ENCODE data around the gene KSR1. TPM values are rescaled to one million over a fixed set of nuclear protein-coding genes. Genes with fewer than 3 reads are reported as not detected.
"Not testable (repeated sequence)": the region's sequence is repeated elsewhere in the genome, so short reads cannot be mapped to it uniquely, and the experiment has no call there.

Gene KSR1
- total and polyA plus RNA-seq, 4 donors = 23.0 to 71.1 (median 47.0) TPM

- DNase-seq (ENCODE audit: low read depth in 4 of 6, low spot score in 6 of 6) = no peak
- no peak overlapping the region for H3K4me3 ChIP-seq (ENCODE audit: low read depth, low read length)
- no peaks in the 10 kb centered on the region for H3K27me3 ChIP-seq (ENCODE audit: control insufficient read depth, insufficient read depth, low read length)
- 86% methylated on average over 11 of the region's 12 CpGs for WGBS (ENCODE audit: insufficient coverage)
- H3K36me3 ChIP-seq (ENCODE audit: control insufficient read depth, insufficient read depth, low read length) = no peaks in the 10 kb centered on the region
- no peak overlapping the region for H3K27ac ChIP-seq (ENCODE audit: low read depth, low read length)
- no peaks in the 10 kb centered on the region for H3K4me1 ChIP-seq (ENCODE audit: control insufficient read depth, insufficient read depth, low read length)
- no peaks in the 10 kb centered on the region for H3K9me3 ChIP-seq (ENCODE audit: control insufficient read depth, insufficient read depth, low read length)
Measured at GRCh38 chr17:27670791-27671590, 214.7 kb downstream of the KSR1 start.

- H3K9me3 ChIP-seq (ENCODE audit: control insufficient read depth, insufficient read depth, low read length) = no peaks in the 10 kb centered on the region
- no peak overlapping the region for H3K4me3 ChIP-seq (ENCODE audit: low read depth, low read length)
- H3K27ac ChIP-seq (ENCODE audit: low read depth, low read length) = no peak overlapping the region
- DNase-seq (ENCODE audit: low read depth in 4 of 6, low spot score in 6 of 6) = no peak
- 100% methylated on average over 2 of the region's 2 CpGs for WGBS (ENCODE audit: insufficient coverage)
- no peaks in the 10 kb centered on the region for H3K4me1 ChIP-seq (ENCODE audit: control insufficient read depth, insufficient read depth, low read length)
- H3K27me3 ChIP-seq (ENCODE audit: control insufficient read depth, insufficient read depth, low read length) = no peaks in the 10 kb centered on the region
- H3K36me3 ChIP-seq (ENCODE audit: control insufficient read depth, insufficient read depth, low read length) = no peaks in the 10 kb centered on the region
Measured at GRCh38 chr17:27671591-27671910, 215.3 kb downstream of the KSR1 start.

GRCh38 chr17:27671977-27672480 lies 215.8 kb downstream of the KSR1 start:
- not testable (repeated sequence) for H3K36me3 ChIP-seq (ENCODE audit: control insufficient read depth, insufficient read depth, low read length); H3K4me3 ChIP-seq (ENCODE audit: low read depth, low read length); DNase-seq (ENCODE audit: low read depth in 4 of 6, low spot score in 6 of 6); H3K27ac ChIP-seq (ENCODE audit: low read depth, low read length); H3K4me1 ChIP-seq (ENCODE audit: control insufficient read depth, insufficient read depth, low read length); H3K9me3 ChIP-seq (ENCODE audit: control insufficient read depth, insufficient read depth, low read length); H3K27me3 ChIP-seq (ENCODE audit: control insufficient read depth, insufficient read depth, low read length)
- 75% methylated on average over 4 of the region's 6 CpGs for WGBS (ENCODE audit: insufficient coverage)

GRCh38 chr17:27674335-27674734 lies 218.1 kb downstream of the KSR1 start:
- no peaks in the 10 kb centered on the region for H3K9me3 ChIP-seq (ENCODE audit: control insufficient read depth, insufficient read depth, low read length)
- no peaks in the 10 kb centered on the region for H3K27me3 ChIP-seq (ENCODE audit: control insufficient read depth, insufficient read depth, low read length)
- no peaks in the 10 kb centered on the region for H3K4me1 ChIP-seq (ENCODE audit: control insufficient read depth, insufficient read depth, low read length)
- 89% methylated on average over 5 of the region's 6 CpGs for WGBS (ENCODE audit: insufficient coverage)
- no peak overlapping the region for H3K27ac ChIP-seq (ENCODE audit: low read depth, low read length)
- no peak overlapping the region for H3K4me3 ChIP-seq (ENCODE audit: low read depth, low read length)
- no peak for DNase-seq (ENCODE audit: low read depth in 4 of 6, low spot score in 6 of 6)
- no peaks in the 10 kb centered on the region for H3K36me3 ChIP-seq (ENCODE audit: control insufficient read depth, insufficient read depth, low read length)

Small RNAs within 50 kb of the gene (small RNA-seq; reads per million reads assigned to genes)
- not detected for gene AC015688.5 (ENCODE audit: low replicate concordance)

Other genes with a start within 250 kb of the KSR1 start
- gene WSB1, start 162.3 kb upstream of the KSR1 start, total RNA-seq = 100 to 1,000 TPM; 245 to 247 TPM
- 100 to 1,000 TPM; 264 to 335 TPM for gene WSB1, start 162.3 kb upstream of the KSR1 start, polyA plus RNA-seq (ENCODE audit: insufficient read length in 2 of 2)
- 10 to 100 TPM in 1 of 2 donors, 1 to 10 TPM in 1; 6.5 to 17.4 TPM for gene LGALS9, start 174.7 kb downstream of the KSR1 start, total RNA-seq
- 10 to 100 TPM; 21.5 to 21.7 TPM for gene LGALS9, start 174.7 kb downstream of the KSR1 start, polyA plus RNA-seq (ENCODE audit: insufficient read length in 2 of 2)